Type B pancreatic cell (in vitro differentiated cells): ENCODE data around the gene BPIFB4. TPM values are rescaled to one million over a fixed set of nuclear protein-coding genes. Genes with fewer than 3 reads are reported as not detected.

Experiments used
- DNase-seq: peaks from one replicate; pipeline ENCODE4 v3.0.0; 2021; ENCODE audit warnings: mixed read lengths; ENCODE audit not compliant: unreplicated experiment; ENCODE audit errors: extremely low spot score
- H3K27ac Mint-ChIP-seq: 2 replicates; pipeline ENCODE4 v1.8.0; 2021; ENCODE audit warnings: mild to moderate bottlenecking, mixed read lengths
- H3K27me3 Mint-ChIP-seq: 2 replicates; pipeline ENCODE4 v1.8.0; 2021; ENCODE audit warnings: mixed read lengths
- H3K36me3 Mint-ChIP-seq: 2 replicates; pipeline ENCODE4 v1.8.0; 2021; ENCODE audit warnings: mixed read lengths
- H3K4me1 Mint-ChIP-seq: one replicate; pipeline ENCODE4 v1.8.0; 2021; ENCODE audit warnings: mixed read lengths; ENCODE audit not compliant: unreplicated experiment
- H3K4me3 Mint-ChIP-seq: 2 replicates; pipeline ENCODE4 v1.8.0; 2021; ENCODE audit warnings: mild to moderate bottlenecking, mixed read lengths
- H3K9me3 Mint-ChIP-seq: 2 replicates; pipeline ENCODE4 v1.8.0; 2021; ENCODE audit warnings: mixed read lengths
- CTCF ChIP-seq: fragments of 200-600 bp; sonication (generic); conservative IDR thresholded peaks from 2 replicates; pipeline ENCODE4 v1.5.0; 2021; ENCODE audit warnings: antibody characterized with exemption, mild to moderate bottlenecking
- total RNA-seq: library from RNA; stranded (reverse); gene quantifications from 2 replicates; pipeline ENCODE4 v1.2.1, GENCODE V29; 2021; ENCODE audit warnings: low replicate concordance

The BPIFB4 gene
- total RNA-seq, 1 donor from 2014 or later: not detected

DNA sequence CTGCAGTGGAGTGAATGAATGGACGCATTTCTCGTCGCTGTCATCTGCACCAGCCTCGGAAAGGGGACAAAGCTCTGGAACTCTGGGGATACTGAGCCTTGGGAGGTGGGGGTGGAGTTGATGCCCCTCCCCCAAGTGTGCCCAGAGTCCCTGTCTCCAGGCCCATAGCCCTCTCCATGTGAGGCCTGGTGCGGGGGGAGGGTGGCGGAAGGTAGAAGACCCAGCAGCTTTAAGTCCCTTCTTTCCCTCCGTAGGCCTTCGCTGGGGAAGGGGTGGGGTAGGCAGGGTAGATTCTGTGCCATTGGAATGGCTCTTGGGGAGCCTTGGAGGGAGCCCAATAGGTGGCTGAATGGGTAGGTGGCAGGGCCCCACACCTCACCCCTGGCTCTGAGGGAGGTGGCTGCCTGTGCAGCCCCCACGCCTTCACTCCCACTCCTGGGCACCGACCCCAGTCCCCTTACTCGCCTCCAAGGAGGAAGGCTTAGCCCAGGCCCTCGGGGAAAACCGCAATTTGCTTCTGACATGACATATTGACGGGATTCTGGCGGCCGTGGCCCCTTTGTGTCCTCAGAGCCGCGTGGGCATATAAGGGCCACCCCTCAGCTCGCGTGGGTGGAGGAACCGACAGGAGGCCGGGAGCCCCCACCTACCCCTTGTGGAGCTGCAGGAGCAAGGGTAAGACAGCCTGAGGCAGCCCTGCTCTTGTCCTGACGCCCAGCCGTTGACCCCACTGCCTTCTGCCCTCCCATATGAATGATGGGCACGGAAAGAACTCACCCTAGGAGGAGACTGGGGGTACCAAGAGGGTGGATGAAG lies 25.9 kb upstream of the BPIFB4 start, which contains the start of gene BPIFB3:
Gene BPIFB3 (plus strand): TSS at position 613 of the 816 bp plus-strand sequence. CDS start 1,533 bp downstream, outside the sequence.
- Mint-ChIP-seq H3K4me3 (no peak within 1 kb of the TSS), H3K9me3 (no peaks in the 10 kb centered on the region), H3K4me1 (no peaks in the 10 kb centered on the region), H3K27ac (no peak within 1 kb of the TSS), H3K27me3 (peaks cover 18% of the 10 kb centered on the region), H3K36me3 (no peaks in the 10 kb centered on the region)
- no peak for DNase-seq
- no peak for TF ChIP-seq CTCF

GRCh38 chr20:33054381-33054780 lies 25.1 kb upstream of the BPIFB4 start:
- Mint-ChIP-seq H3K27me3 (peaks cover 18% of the 10 kb centered on the region), H3K9me3 (no peaks in the 10 kb centered on the region), H3K36me3 (no peaks in the 10 kb centered on the region), H3K27ac (no peak overlapping the region), H3K4me3 (no peak overlapping the region), H3K4me1 (no peaks in the 10 kb centered on the region)
- DNase-seq: no peak
- no peak for TF ChIP-seq CTCF

DNA sequence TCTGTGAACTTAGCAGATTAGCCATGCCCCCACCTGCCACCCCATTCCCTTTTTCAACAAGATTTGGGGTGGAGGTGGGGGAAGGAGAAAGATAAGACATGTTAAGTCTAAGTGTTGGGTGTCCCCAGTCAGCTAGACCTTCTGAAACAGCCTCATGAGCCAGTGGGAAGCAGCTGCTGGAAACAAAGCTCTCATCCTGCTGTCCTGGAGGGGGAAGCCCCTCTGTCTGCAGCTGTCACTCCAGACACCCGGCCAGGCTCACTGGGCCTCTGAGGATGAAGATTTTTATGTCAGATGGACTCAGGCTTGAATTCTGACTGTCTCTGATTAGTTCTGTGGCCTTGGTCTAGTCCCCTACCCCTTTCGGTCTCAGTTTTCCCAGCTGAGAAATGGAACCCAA lies 24.7 kb upstream of the BPIFB4 start:
- TF ChIP-seq CTCF: no peak
- peaks cover 18% of the 10 kb centered on the region for H3K27me3 Mint-ChIP-seq
- no peaks in the 10 kb centered on the region for H3K9me3 Mint-ChIP-seq
- no peak for DNase-seq
- H3K36me3 Mint-ChIP-seq: no peaks in the 10 kb centered on the region
- H3K27ac Mint-ChIP-seq: no peak overlapping the region
- H3K4me3 Mint-ChIP-seq: no peak overlapping the region
- no peaks in the 10 kb centered on the region for H3K4me1 Mint-ChIP-seq

DNA sequence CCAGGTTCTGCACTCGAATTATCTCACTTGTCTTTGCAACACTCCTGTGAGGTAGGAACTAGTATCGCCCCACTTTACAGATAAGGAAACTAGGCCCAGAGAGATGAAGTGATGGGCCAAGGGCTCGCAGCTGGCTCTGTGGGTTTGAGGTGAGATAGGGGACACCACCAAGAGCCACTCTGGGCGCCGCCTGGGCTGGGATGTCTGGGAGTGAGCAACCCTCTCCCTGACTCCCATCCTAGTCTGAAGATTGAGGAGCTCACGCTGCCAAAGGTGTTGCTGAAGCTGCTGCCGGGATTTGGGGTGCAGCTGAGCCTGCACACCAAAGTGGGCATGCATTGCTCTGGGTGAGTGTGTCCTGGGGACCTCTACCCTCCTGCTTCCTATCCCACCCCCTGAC lies 20.3 kb upstream of the BPIFB4 start:
- no peak for DNase-seq
- Mint-ChIP-seq H3K36me3 (no peaks in the 10 kb centered on the region), H3K27me3 (peaks cover 16% of the 10 kb centered on the region), H3K4me3 (no peak overlapping the region), H3K9me3 (no peaks in the 10 kb centered on the region), H3K4me1 (no peaks in the 10 kb centered on the region), H3K27ac (no peak overlapping the region)
- TF ChIP-seq CTCF: no peak

GRCh38 chr20:33059741-33060390 lies 19.6 kb upstream of the BPIFB4 start:
- no peak for DNase-seq
- Mint-ChIP-seq H3K27me3 (peaks cover 10% of the 10 kb centered on the region), H3K9me3 (no peaks in the 10 kb centered on the region), H3K4me3 (no peak overlapping the region), H3K27ac (no peak overlapping the region), H3K4me1 (no peaks in the 10 kb centered on the region), H3K36me3 (no peaks in the 10 kb centered on the region)
- no peak for TF ChIP-seq CTCF
